Sigmoid colon (tissue), 4 donors: ENCODE measurements around the gene RWDD3.

Source experiments
- EP300 ChIP-seq, 4 donors: sonication (generic); formaldehyde crosslinking; IDR thresholded peaks; one replicate each; pipeline ENCODE4 v1.6.1; 2017; ENCODE audit warnings: antibody characterized with exemption in 4 of 4
- POLR2A ChIP-seq, 2 donors: fragments of 450-650 bp; IDR thresholded peaks; one replicate each; pipeline ENCODE4 v1.6.1; 2016; ENCODE audit warnings: antibody characterized with exemption in 2 of 2, mild to moderate bottlenecking in 2 of 2, moderate library complexity in 2 of 2
- POLR2AphosphoS5 ChIP-seq, 4 donors: sonication (generic); formaldehyde crosslinking; IDR thresholded peaks; one replicate each; pipeline ENCODE4 v1.6.1; 2017; ENCODE audit warnings: antibody characterized with exemption in 4 of 4
- TF ChIP-seq, protein P1 (sequence below), 4 experiments: fragments of 450-650 bp in 3 of 4; fragments of 200-600 bp in 1 of 4; IDR thresholded peaks; one replicate each; pipeline ENCODE4 v1.5.1; 2016 to 2019; ENCODE audit warnings: antibody characterized with exemption in 4 of 4, mild to moderate bottlenecking in 3 of 4, moderate library complexity in 2 of 4

DNA sequence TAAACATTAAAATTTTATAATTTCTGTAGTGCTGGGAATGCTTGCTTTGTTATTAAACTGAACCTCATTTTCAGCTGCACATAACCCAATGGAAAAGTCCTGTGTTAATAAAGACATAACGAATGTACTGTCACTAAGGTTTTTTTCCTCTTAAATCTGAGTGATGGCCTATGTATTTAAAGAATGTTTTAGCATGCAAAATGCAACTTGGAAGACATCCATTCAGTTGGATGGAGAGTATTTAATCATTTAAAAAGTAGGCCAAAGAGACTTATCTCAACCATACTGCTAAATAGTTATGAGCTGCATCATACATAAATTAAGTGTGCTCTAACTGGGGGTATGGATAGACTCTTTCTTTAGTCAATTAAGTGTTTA lies 48.5 kb downstream of the RWDD3 start:
- TF ChIP-seq, protein P1, sequence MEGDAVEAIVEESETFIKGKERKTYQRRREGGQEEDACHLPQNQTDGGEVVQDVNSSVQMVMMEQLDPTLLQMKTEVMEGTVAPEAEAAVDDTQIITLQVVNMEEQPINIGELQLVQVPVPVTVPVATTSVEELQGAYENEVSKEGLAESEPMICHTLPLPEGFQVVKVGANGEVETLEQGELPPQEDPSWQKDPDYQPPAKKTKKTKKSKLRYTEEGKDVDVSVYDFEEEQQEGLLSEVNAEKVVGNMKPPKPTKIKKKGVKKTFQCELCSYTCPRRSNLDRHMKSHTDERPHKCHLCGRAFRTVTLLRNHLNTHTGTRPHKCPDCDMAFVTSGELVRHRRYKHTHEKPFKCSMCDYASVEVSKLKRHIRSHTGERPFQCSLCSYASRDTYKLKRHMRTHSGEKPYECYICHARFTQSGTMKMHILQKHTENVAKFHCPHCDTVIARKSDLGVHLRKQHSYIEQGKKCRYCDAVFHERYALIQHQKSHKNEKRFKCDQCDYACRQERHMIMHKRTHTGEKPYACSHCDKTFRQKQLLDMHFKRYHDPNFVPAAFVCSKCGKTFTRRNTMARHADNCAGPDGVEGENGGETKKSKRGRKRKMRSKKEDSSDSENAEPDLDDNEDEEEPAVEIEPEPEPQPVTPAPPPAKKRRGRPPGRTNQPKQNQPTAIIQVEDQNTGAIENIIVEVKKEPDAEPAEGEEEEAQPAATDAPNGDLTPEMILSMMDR (IDR thresholded peaks at IDR 0.05): no peak
- TF ChIP-seq POLR2A (IDR thresholded peaks at IDR 0.05): no peak
- no peak for TF ChIP-seq POLR2AphosphoS5 (IDR thresholded peaks at IDR 0.05)
- no peak for TF ChIP-seq EP300 (IDR thresholded peaks at IDR 0.05)
